ENCODE data around the gene BRAP.

DNA sequence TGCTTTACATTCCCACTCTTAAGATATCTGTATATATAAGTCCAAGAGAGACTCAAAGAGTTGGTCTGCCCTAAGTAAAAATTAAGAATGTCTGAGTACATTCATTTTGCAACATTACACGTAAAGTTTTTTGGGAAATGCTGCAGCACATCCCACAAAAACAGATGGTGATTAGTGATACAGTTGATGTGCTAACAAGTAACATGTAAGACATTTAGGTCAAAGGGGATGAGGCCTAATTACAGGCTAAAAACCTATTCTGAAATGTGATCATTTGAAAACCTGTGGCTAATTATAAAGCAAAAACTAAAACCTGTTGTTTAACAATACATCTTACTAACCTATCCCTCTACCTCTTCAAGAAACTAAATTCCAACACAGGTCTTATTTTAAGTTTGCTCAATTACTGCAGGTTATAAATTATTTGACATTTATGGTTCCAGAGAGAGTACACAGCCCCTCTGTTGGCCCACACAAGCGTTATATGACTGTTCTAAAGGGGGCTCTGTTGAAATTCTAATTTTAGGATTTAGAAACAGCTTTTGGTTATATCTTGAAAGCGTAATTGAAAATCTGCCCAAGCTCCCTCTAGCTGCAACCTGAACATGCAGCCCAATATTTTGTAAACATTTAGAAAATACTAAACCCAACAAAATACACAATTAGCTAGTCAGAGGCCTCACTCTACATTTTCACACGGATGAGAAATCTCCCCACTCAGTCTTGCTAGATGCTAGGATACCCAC, 42.9 kb downstream of the BRAP start:
- TF ChIP-seq, protein P1, sequence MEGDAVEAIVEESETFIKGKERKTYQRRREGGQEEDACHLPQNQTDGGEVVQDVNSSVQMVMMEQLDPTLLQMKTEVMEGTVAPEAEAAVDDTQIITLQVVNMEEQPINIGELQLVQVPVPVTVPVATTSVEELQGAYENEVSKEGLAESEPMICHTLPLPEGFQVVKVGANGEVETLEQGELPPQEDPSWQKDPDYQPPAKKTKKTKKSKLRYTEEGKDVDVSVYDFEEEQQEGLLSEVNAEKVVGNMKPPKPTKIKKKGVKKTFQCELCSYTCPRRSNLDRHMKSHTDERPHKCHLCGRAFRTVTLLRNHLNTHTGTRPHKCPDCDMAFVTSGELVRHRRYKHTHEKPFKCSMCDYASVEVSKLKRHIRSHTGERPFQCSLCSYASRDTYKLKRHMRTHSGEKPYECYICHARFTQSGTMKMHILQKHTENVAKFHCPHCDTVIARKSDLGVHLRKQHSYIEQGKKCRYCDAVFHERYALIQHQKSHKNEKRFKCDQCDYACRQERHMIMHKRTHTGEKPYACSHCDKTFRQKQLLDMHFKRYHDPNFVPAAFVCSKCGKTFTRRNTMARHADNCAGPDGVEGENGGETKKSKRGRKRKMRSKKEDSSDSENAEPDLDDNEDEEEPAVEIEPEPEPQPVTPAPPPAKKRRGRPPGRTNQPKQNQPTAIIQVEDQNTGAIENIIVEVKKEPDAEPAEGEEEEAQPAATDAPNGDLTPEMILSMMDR (conservative IDR thresholded peaks at IDR 0.05; ENCODE audit: low read depth, low read length): no peak
- TF ChIP-seq EZH2 (IDR thresholded peaks at IDR 0.05; ENCODE audit: low read length, unreplicated experiment): no peak
- no peak for TF ChIP-seq EZH2phosphoT487 (IDR thresholded peaks at IDR 0.05; ENCODE audit: borderline replicate concordance, low read length)
